Vagina (tissue), 2 donors: Measurements from ENCODE around the gene MYO1D.

Experiments used
- CTCF ChIP-seq, 3 experiments: fragments of 450-650 bp in 2 of 3; fragments of 200-600 bp in 1 of 3; sonication (generic) in 1 of 3; IDR thresholded peaks; one replicate each; pipeline ENCODE4 v1.5.1; 2017 to 2019; ENCODE audit warnings: antibody characterized with exemption in 3 of 3, mild to moderate bottlenecking in 2 of 3, moderate library complexity in 2 of 3
- POLR2A ChIP-seq, 2 donors: fragments of 450-650 bp; IDR thresholded peaks; one replicate each; pipeline ENCODE4 v1.6.1; 2017; ENCODE audit warnings: antibody characterized with exemption in 2 of 2, mild to moderate bottlenecking in 2 of 2, moderate library complexity in 2 of 2
- POLR2AphosphoS5 ChIP-seq, 2 donors: sonication (generic); formaldehyde crosslinking; IDR thresholded peaks; one replicate each; pipeline ENCODE4 v1.9.0; 2017; ENCODE audit warnings: antibody characterized with exemption in 2 of 2, mild to moderate bottlenecking in 2 of 2, low read depth in 1 of 2; ENCODE audit not compliant: insufficient read depth in 1 of 2

GRCh38 chr17:32564325-32564724, 312.6 kb downstream of the MYO1D start:
- no peak for TF ChIP-seq CTCF (IDR thresholded peaks at IDR 0.05)
- TF ChIP-seq POLR2AphosphoS5 (IDR thresholded peaks at IDR 0.05; ENCODE audit: insufficient read depth in 1 of 2, low read depth in 1 of 2), result no peak
- TF ChIP-seq POLR2A (IDR thresholded peaks at IDR 0.05), result no peak
